PFSK-1 (cell line): ENCODE data around the gene TMPRSS11E.

Source experiments
- FOXP2 ChIP-seq: optimal IDR thresholded peaks from 2 replicates; pipeline ENCODE3; 2011; ENCODE audit warnings: borderline replicate concordance, control low read depth, inconsistent platforms; ENCODE audit not compliant: insufficient read depth; ENCODE audit errors: extremely low read length, extremely low read depth
- POLR2AphosphoS5 ChIP-seq: IDR thresholded peaks from 2 replicates; pipeline ENCODE4 v1.6.1; 2012; ENCODE audit warnings: low read depth, mild to moderate bottlenecking, control low read depth, low read length, moderate library complexity
- REST ChIP-seq, 2 experiments: IDR thresholded peaks; 2 replicates each; pipeline versions ENCODE4 v1.6.1 to v1.8.0; 2011 to 2012; ENCODE audit warnings: low read depth in 2 of 2, low read length in 2 of 2, control low read depth in 1 of 2, inconsistent platforms in 1 of 2, mild to moderate bottlenecking in 1 of 2, moderate library complexity in 1 of 2; ENCODE audit not compliant: insufficient read depth in 1 of 2
- SIN3A ChIP-seq: IDR thresholded peaks from 2 replicates; pipeline ENCODE4 v1.6.1; 2012; ENCODE audit warnings: mild to moderate bottlenecking, low read length, moderate library complexity, borderline replicate concordance; ENCODE audit not compliant: insufficient read depth
- TAF1 ChIP-seq: IDR thresholded peaks from 2 replicates; pipeline ENCODE4 v1.6.1; 2012; ENCODE audit warnings: low read length, control low read depth, borderline replicate concordance; ENCODE audit not compliant: insufficient read depth

Gene TMPRSS11E

GRCh38 chr4:68407868-68408190 lies 39.4 kb upstream of the TMPRSS11E start:
- no peak for TF ChIP-seq SIN3A
- TF ChIP-seq FOXP2, result no peak
- no peak for TF ChIP-seq REST (IDR thresholded peaks at IDR 0.05; ENCODE audit: insufficient read depth in 1 of 2, low read depth in 2 of 2, low read length in 2 of 2)
- TF ChIP-seq POLR2AphosphoS5, result no peak
- no peak for TF ChIP-seq TAF1

- no peak for TF ChIP-seq POLR2AphosphoS5
- no peak for TF ChIP-seq TAF1
- no peak for TF ChIP-seq FOXP2
- no peak for TF ChIP-seq SIN3A
- TF ChIP-seq REST (IDR thresholded peaks at IDR 0.05; ENCODE audit: insufficient read depth in 1 of 2, low read depth in 2 of 2, low read length in 2 of 2), result no peak
Measured at GRCh38 chr4:68410149-68410548, 37.1 kb upstream of the TMPRSS11E start.

GRCh38 chr4:68410643-68411042 lies 36.6 kb upstream of the TMPRSS11E start:
- no peak for TF ChIP-seq REST (IDR thresholded peaks at IDR 0.05; ENCODE audit: insufficient read depth in 1 of 2, low read depth in 2 of 2, low read length in 2 of 2)
- no peak for TF ChIP-seq POLR2AphosphoS5
- no peak for TF ChIP-seq FOXP2
- TF ChIP-seq SIN3A, result no peak
- no peak for TF ChIP-seq TAF1

- no peak for TF ChIP-seq TAF1
- no peak for TF ChIP-seq SIN3A
- no peak for TF ChIP-seq FOXP2
- no peak for TF ChIP-seq REST (IDR thresholded peaks at IDR 0.05; ENCODE audit: insufficient read depth in 1 of 2, low read depth in 2 of 2, low read length in 2 of 2)
Measured at GRCh38 chr4:68416591-68416990, 30.7 kb upstream of the TMPRSS11E start.

GRCh38 chr4:68426516-68426915 lies 20.7 kb upstream of the TMPRSS11E start:
- no peak for TF ChIP-seq FOXP2
- no peak for TF ChIP-seq SIN3A
- TF ChIP-seq TAF1, result no peak
- no peak for TF ChIP-seq POLR2AphosphoS5
